Aorta (tissue), 5 donors: ENCODE data around the gene AFF3. TPM values are rescaled to one million over a fixed set of nuclear protein-coding genes. Genes with fewer than 3 reads are reported as not detected.

ENCODE experiments used
- ATAC-seq: fragments of 200-7000 bp; cut with Tn5 transposase; one replicate; pipeline ENCODE4 v1.9.1; 2022; ENCODE audit warnings: moderate library complexity; ENCODE audit not compliant: low FRiP score
- DNase-seq, 2 donors: peaks; one replicate each; pipeline ENCODE4 v3.0.0-alpha.2; 2020
- H3K27ac ChIP-seq, 2 donors: one replicate each; pipeline ENCODE4 v1.5.1; 2013; ENCODE audit warnings: low read length in 2 of 2, mild to moderate bottlenecking in 2 of 2, moderate library complexity in 2 of 2, control low read depth in 1 of 2, inconsistent platforms in 1 of 2, low read depth in 1 of 2
- H3K27me3 ChIP-seq, 2 donors: one replicate each; pipeline ENCODE4 v1.6.1; 2013; ENCODE audit warnings: control low read depth in 1 of 2, low read length in 1 of 2, mild to moderate bottlenecking in 1 of 2, moderate library complexity in 1 of 2; ENCODE audit not compliant: insufficient read depth in 2 of 2, control insufficient read depth in 1 of 2
- H3K36me3 ChIP-seq, 2 donors: one replicate each; pipeline ENCODE4 v1.6.1; 2013; ENCODE audit warnings: control low read depth in 1 of 2, low read length in 1 of 2, mild to moderate bottlenecking in 1 of 2; ENCODE audit not compliant: insufficient read depth in 2 of 2, control insufficient read depth in 1 of 2
- H3K4me1 ChIP-seq, 2 donors: one replicate each; pipeline ENCODE4 v1.6.1; 2013; ENCODE audit warnings: low read length in 2 of 2, control low read depth in 1 of 2, mild to moderate bottlenecking in 1 of 2, moderate library complexity in 1 of 2; ENCODE audit not compliant: insufficient read depth in 2 of 2, control insufficient read depth in 1 of 2
- H3K4me3 ChIP-seq, 2 donors: one replicate each; pipeline ENCODE4 v1.5.1; 2013; ENCODE audit warnings: low read length in 2 of 2, control low read depth in 1 of 2, mild to moderate bottlenecking in 1 of 2
- H3K9me3 ChIP-seq: one replicate; pipeline ENCODE4 v1.6.1; 2013; ENCODE audit warnings: mild to moderate bottlenecking, low read length; ENCODE audit not compliant: control insufficient read depth
- WGBS, 2 donors: extraction: QIAGEN DNeasy Blood & Tissue Kit; methylation state at CpG; one replicate each; pipeline ENCODE4 v1.1.7; 2013; 5-methylcytosine and 5-hydroxymethylcytosine counted together
- intact Hi-C, 2 donors: fragments of 100-400 bp; cut with DNase I; formaldehyde crosslinking; loops; one replicate each; pipeline versions ENCODE4 v1.14.2 to v1.15.0; 2022
- long read RNA-seq, 2 donors: library from polyadenylated mRNA; unstranded; transcript quantifications; one replicate each; pipeline ENCODE4 v2.0.0, GENCODE V29; 2020 to 2021
- polyA plus RNA-seq, 2 donors: library from polyadenylated mRNA; stranded (reverse); fragments of 200-250 nt; gene quantifications; one replicate each; pipeline ENCODE4 v1.2.3, GENCODE V29; 2013
- total RNA-seq, 2 donors: library from RNA; stranded (reverse); fragmentation: NEBNext Ultra II Directional; extraction: Animal tissue kit (Norgen Biotek cat#: 25700); gene quantifications; one replicate each; pipeline ENCODE4 v1.2.1, GENCODE V29; 2021
- donor health status: healthy with polysubstance abuse.
- donor health status: Bipolar disorder and iron deficiency.
- donor health status: DM: no; HTN: no; CAD: no.
- donor health status: DM: no; HTN: no; CAD: no.
- donor health status: DM: yes; HTN: yes; CAD: no.

Gene AFF3
- total RNA-seq (10 to 100 TPM; 10.6 to 15.7 TPM), polyA plus RNA-seq (under 1 TPM; 0.25 to 0.41 TPM)
- long read RNA-seq, donor 1, partial matches to known transcripts = 1 of 18 reads
- long read RNA-seq, donor 1, other reads (novel, unspliced or antisense) = 17 of 18 reads
- long read RNA-seq, donor 2, partial matches to known transcripts = 0 of 8 reads
- long read RNA-seq, donor 2, other reads (novel, unspliced or antisense) = 8 of 8 reads

DNA sequence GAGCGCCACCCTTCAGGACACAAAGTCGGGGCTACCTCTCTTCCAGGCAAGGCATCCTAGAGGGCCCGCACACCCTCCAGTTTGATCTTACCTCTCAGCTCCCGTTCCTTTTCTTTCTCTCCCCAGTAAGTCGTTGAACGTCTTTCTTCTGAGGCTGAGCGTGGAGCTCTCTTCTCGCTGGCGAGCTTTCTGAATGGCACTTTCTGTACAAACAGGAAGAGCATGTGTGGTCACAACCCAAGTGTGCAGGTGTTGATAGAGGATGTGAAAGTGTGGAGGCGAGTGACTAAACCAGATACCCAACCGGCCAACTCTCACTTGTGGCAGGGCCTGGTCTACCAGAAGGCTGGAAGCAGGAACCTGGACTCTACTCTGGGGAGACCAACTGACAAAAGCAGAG is at the start of gene AFF3:
TSS of gene AFF3 (minus strand) at position 198 of the 400 bp plus-strand sequence. CDS start 38,136 bp downstream, outside the sequence.
- DNase-seq (no peak), ATAC-seq (no peak)
- Histone ChIP-seq H3K9me3 (no peaks in the 10 kb centered on the region), H3K4me3 (no peak within 1 kb of the TSS), H3K27ac (no peak within 1 kb of the TSS), H3K4me1 (no peaks in the 10 kb centered on the region), H3K27me3 (no peaks in the 10 kb centered on the region), H3K36me3 (no peaks in the 10 kb centered on the region)
- 91 to 92% methylated on average over 11 of the region's 11 CpGs for WGBS, 2 donors
- intact Hi-C loops = no loop called here

DNA sequence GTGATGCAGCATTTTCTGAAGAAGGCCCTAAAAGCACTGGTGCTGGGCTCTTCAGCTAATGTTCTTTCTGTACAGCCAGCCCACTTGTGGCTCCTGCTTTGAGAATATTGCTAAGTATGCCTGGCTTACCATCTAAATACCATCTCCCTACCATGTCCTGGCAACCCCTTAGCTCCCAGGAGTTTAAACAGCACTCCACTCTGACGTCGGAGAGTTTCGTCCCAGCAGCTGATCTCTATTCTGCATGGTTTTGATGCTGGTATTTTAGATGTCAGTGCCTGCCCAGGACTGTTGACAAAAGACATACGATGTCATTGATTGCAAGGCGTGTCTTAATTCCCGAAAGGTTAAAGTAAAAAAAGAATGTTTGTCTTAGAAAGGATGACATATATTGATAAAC is 47.0 kb upstream of the AFF3 start:
- no peaks in the 10 kb centered on the region for H3K9me3 ChIP-seq
- H3K27ac ChIP-seq = no peak overlapping the region
- intact Hi-C loops = no loop called here
- 86 to 88% methylated on average over 6 of the region's 6 CpGs for WGBS, 2 donors
- ATAC-seq (no peak), DNase-seq (no peak)
- no peak overlapping the region for H3K4me3 ChIP-seq
- H3K27me3 ChIP-seq = no peaks in the 10 kb centered on the region
- no peaks in the 10 kb centered on the region for H3K4me1 ChIP-seq
- H3K36me3 ChIP-seq = no peaks in the 10 kb centered on the region

DNA sequence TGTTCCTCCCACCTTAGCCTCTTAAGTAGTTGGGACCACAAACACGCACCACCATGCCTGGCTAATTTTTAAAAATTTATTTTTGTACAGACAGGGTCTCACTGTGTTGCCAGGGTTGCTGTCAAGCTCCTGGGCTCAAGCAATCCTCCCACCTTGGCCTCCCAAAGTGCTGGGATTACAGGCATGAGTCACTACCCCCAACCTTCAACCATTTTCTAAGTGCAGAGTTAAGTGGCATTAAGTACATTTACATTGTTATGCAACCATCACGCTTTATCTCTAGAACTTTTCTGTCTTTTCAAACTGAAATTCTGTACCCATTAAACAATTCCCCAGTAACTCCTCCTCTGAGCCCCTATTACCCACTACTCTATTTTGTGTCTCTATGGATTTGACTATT is 45.9 kb upstream of the AFF3 start:
- Histone ChIP-seq H3K4me3 (no peak overlapping the region), H3K36me3 (no peaks in the 10 kb centered on the region), H3K27me3 (no peaks in the 10 kb centered on the region), H3K4me1 (no peaks in the 10 kb centered on the region), H3K27ac (no peak overlapping the region), H3K9me3 (no peaks in the 10 kb centered on the region)
- 94 to 96% methylated on average over 2 of the region's 2 CpGs for WGBS, 2 donors
- intact Hi-C loops = no loop called here
- ATAC-seq = no peak
- DNase-seq = no peak

- 89 to 90% methylated on average over 8 of the region's 8 CpGs for WGBS, 2 donors
- DNase-seq = no peak
- H3K4me3 ChIP-seq = no peak overlapping the region
- no peak for ATAC-seq
- no peaks in the 10 kb centered on the region for H3K27me3 ChIP-seq
- H3K4me1 ChIP-seq = no peaks in the 10 kb centered on the region
- no peak overlapping the region for H3K27ac ChIP-seq
- intact Hi-C loops = no loop called here
- no peaks in the 10 kb centered on the region for H3K9me3 ChIP-seq
- no peaks in the 10 kb centered on the region for H3K36me3 ChIP-seq
These were observed 43.7 kb upstream of the AFF3 start for GRCh38 chr2:100186126-100186525.

DNA sequence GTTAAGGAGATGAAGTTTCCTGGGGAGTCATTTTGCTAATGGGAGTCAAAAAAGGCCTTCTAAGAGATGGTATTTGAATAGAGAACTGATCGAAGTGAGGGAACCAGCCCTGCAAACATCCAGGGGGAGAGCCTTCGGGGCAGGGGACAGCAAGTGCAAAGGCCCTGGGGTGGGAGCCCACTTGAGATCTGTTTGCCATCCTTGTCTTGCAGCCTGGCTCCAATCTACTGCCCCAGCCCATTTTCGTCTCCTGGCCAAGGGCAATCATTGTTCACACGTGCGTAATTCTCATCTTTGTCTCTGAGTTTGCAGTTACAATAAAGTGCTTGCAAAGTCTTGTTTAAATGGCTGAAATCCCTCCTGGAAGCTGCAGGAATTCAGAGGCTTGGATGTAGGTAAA is 43.1 kb upstream of the AFF3 start:
- no peaks in the 10 kb centered on the region for H3K9me3 ChIP-seq
- H3K4me3 ChIP-seq = no peak overlapping the region
- intact Hi-C loops = no loop called here
- no peaks in the 10 kb centered on the region for H3K27me3 ChIP-seq
- H3K36me3 ChIP-seq = no peaks in the 10 kb centered on the region
- WGBS, 2 donors = 84 to 88% methylated on average over 5 of the region's 5 CpGs
- DNase-seq = no peak
- no peaks in the 10 kb centered on the region for H3K4me1 ChIP-seq
- H3K27ac ChIP-seq = no peak overlapping the region
- ATAC-seq = no peak

GRCh38 chr2:100185105-100185504 is 42.7 kb upstream of the AFF3 start:
- H3K27ac ChIP-seq = no peak overlapping the region
- no peak for ATAC-seq

DNA sequence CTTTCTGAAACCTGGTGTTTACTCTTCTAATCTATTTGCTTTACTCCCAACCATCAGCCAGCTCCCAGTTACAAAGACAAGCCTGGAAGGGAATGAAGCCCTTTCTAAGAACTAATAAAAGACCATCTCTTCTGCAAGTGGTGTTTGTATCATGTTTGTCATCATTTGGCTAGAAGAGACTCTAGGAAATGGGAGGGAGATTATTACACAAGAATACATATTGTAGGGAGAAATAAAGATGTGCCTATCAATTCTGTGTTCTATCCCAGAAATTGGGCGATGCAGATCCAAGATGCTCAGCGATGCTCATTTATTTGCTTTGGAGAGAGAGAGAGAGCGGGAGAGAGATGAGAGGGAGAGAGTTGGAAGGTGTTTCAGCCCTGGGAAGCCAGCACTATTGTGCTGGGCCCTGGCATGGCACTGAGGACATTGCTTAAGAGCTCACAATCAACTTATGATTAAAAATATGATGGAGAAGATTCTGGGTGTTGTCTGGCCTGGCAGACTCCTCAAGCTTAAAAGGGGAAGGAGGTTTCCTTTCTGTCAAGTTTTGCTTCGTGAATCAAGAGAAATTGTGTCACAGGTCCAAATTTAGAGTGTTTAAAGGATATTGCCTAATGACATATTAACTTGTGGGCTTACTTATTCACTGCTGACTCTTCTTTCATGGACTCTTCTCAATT is 41.8 kb upstream of the AFF3 start:
- H3K27ac ChIP-seq = no peak overlapping the region
- WGBS, 2 donors = 90 to 93% methylated on average over 4 of the region's 4 CpGs
- intact Hi-C loops = no loop called here
- H3K36me3 ChIP-seq = no peaks in the 10 kb centered on the region
- DNase-seq (no peak), ATAC-seq (peak; percentile 63)
- no peaks in the 10 kb centered on the region for H3K9me3 ChIP-seq
- H3K27me3 ChIP-seq = no peaks in the 10 kb centered on the region
- no peaks in the 10 kb centered on the region for H3K4me1 ChIP-seq
- H3K4me3 ChIP-seq = no peak overlapping the region

More at GRCh38 chr2:100185105-100185504, 42.7 kb upstream of the AFF3 start:
- Histone ChIP-seq H3K4me1 (no peaks in the 10 kb centered on the region), H3K4me3 (no peak overlapping the region), H3K27me3 (no peaks in the 10 kb centered on the region), H3K9me3 (no peaks in the 10 kb centered on the region), H3K36me3 (no peaks in the 10 kb centered on the region)
- no peak for DNase-seq
- intact Hi-C loops = no loop called here
- 96 to 97% methylated on average over 3 of the region's 3 CpGs for WGBS, 2 donors

DNA sequence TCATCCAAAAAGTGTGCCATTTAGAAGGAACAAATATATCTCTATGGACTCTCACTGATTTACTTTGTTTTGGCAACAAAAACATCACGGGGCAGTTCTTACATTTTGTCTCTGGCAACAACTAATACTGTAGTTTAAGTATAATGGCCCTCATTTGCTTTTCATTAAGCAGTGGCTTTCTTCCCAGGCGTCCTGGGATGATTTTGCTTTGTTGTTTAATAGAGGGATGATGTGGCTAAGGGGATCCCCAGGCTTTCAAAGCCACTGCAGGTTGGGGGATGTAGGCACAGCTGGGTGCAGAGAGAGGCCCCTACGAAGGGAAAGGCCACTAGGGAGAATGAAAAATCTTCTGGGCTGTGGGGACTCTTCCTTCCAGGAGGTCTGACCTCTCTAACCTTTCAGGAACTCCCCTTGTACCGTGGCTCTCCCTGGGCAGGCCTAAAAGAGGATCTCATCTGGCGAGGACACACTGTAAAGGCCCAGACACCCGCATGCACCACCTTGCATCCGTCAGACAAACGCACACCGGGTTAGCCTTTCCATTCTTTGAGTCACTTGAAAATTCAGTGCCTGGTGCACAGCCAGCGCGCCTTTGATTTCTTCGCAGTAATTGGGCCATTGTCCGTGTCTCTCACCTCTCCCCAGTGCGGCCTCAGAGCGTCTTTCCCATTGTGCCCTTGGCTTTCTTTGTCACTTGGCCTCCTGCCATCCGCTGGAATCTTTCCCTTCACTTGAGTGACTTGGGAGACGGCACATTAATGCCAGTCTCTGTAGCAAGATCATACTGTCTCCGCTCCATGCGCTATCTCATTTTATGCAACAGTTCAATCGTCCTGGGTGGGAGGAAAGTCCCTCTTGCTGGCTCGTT is 40.3 kb upstream of the AFF3 start:
- H3K27ac ChIP-seq = no peak overlapping the region
- intact Hi-C loops = no loop called here
- ATAC-seq = no peak

More for the DNA sequence above, 40.3 kb upstream of the AFF3 start:
- Histone ChIP-seq H3K9me3 (no peaks in the 10 kb centered on the region), H3K27me3 (no peaks in the 10 kb centered on the region), H3K4me1 (no peaks in the 10 kb centered on the region), H3K36me3 (no peaks in the 10 kb centered on the region), H3K4me3 (no peak overlapping the region)
- no peak for DNase-seq
- WGBS, 2 donors = 69% methylated on average over 21 of the region's 21 CpGs
